ENCODE measurements around the gene CYFIP2. TPM values are rescaled to one million over a fixed set of nuclear protein-coding genes. Genes with fewer than 3 reads are reported as not detected.

The CYFIP2 gene
- total and polyA plus RNA-seq, 4 donors, result 24.9 to 46.3 (median 37.0) TPM

- Histone ChIP-seq H3K36me3 (ENCODE audit: control insufficient read depth in 4 of 4, insufficient read depth in 4 of 4, low read length in 4 of 4) (no peaks in the 10 kb centered on the region), H3K27me3 (ENCODE audit: control insufficient read depth in 3 of 3, insufficient read depth in 3 of 3, low read length in 2 of 3) (peaks cover 0 to 3% (median 3%) of the 10 kb centered on the region in 3 donors), H3K27ac (ENCODE audit: low read depth in 1 of 2, low read length in 1 of 2) (peak overlapping the region in 1 of 2 donors; percentile 18), H3K9me3 (ENCODE audit: control insufficient read depth in 4 of 4, insufficient read depth in 3 of 4, low read length in 3 of 4) (no peaks in the 10 kb centered on the region), H3K4me1 (ENCODE audit: control insufficient read depth in 5 of 5, insufficient read depth in 5 of 5, low read length in 5 of 5) (peaks cover 2 to 16% (median 8%) of the 10 kb centered on the region in 5 donors), H3K4me3 (no peak overlapping the region), H3K9ac (ENCODE audit: insufficient read depth in 1 of 2, low read length in 2 of 2) (peak overlapping the region in 1 of 2 donors; percentile 43)
- ATAC-seq (ENCODE audit: insufficient read depth, low FRiP score), result no peak
- DNase-seq, result no peak
- 43 to 75% methylated on average over 4 of the region's 4 CpGs for WGBS, 2 donors
- TF ChIP-seq, protein P1, sequence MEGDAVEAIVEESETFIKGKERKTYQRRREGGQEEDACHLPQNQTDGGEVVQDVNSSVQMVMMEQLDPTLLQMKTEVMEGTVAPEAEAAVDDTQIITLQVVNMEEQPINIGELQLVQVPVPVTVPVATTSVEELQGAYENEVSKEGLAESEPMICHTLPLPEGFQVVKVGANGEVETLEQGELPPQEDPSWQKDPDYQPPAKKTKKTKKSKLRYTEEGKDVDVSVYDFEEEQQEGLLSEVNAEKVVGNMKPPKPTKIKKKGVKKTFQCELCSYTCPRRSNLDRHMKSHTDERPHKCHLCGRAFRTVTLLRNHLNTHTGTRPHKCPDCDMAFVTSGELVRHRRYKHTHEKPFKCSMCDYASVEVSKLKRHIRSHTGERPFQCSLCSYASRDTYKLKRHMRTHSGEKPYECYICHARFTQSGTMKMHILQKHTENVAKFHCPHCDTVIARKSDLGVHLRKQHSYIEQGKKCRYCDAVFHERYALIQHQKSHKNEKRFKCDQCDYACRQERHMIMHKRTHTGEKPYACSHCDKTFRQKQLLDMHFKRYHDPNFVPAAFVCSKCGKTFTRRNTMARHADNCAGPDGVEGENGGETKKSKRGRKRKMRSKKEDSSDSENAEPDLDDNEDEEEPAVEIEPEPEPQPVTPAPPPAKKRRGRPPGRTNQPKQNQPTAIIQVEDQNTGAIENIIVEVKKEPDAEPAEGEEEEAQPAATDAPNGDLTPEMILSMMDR (IDR thresholded peaks at IDR 0.05; ENCODE audit: control extremely low read depth, extremely low read depth), result no peak
Measured at GRCh38 chr5:157269761-157270272, 3.9 kb downstream of the CYFIP2 start.

GRCh38 chr5:157270771-157271170 is 4.8 kb downstream of the CYFIP2 start:
- Histone ChIP-seq H3K27me3 (ENCODE audit: control insufficient read depth in 3 of 3, insufficient read depth in 3 of 3, low read length in 2 of 3) (peaks cover 0 to 3% (median 3%) of the 10 kb centered on the region in 3 donors), H3K9me3 (ENCODE audit: control insufficient read depth in 4 of 4, insufficient read depth in 3 of 4, low read length in 3 of 4) (no peaks in the 10 kb centered on the region), H3K9ac (ENCODE audit: insufficient read depth in 1 of 2, low read length in 2 of 2) (no peak overlapping the region), H3K4me1 (ENCODE audit: control insufficient read depth in 5 of 5, insufficient read depth in 5 of 5, low read length in 5 of 5) (peaks cover 0 to 15% (median 8%) of the 10 kb centered on the region in 5 donors), H3K4me3 (no peak overlapping the region), H3K36me3 (ENCODE audit: control insufficient read depth in 4 of 4, insufficient read depth in 4 of 4, low read length in 4 of 4) (no peaks in the 10 kb centered on the region), H3K27ac (ENCODE audit: low read depth in 1 of 2, low read length in 1 of 2) (no peak overlapping the region)
- DNase-seq, result no peak
- no peak for ATAC-seq (ENCODE audit: insufficient read depth, low FRiP score)
- TF ChIP-seq, protein P1 (IDR thresholded peaks at IDR 0.05; ENCODE audit: control extremely low read depth, extremely low read depth), result no peak
- 59 to 79% methylated on average over 3 of the region's 3 CpGs for WGBS, 2 donors

- H3K9me3 ChIP-seq (ENCODE audit: control insufficient read depth in 4 of 4, insufficient read depth in 3 of 4, low read length in 3 of 4), result no peaks in the 10 kb centered on the region
- H3K4me1 ChIP-seq (ENCODE audit: control insufficient read depth in 5 of 5, insufficient read depth in 5 of 5, low read length in 5 of 5), result peaks cover 0 to 11% (median 8%) of the 10 kb centered on the region in 5 donors
- ATAC-seq (ENCODE audit: insufficient read depth, low FRiP score) (no peak), DNase-seq (no peak)
- no peak overlapping the region for H3K4me3 ChIP-seq
- peaks cover 0 to 3% (median 3%) of the 10 kb centered on the region in 3 donors for H3K27me3 ChIP-seq (ENCODE audit: control insufficient read depth in 3 of 3, insufficient read depth in 3 of 3, low read length in 2 of 3)
- H3K9ac ChIP-seq (ENCODE audit: insufficient read depth in 1 of 2, low read length in 2 of 2), result no peak overlapping the region
- no peaks in the 10 kb centered on the region for H3K36me3 ChIP-seq (ENCODE audit: control insufficient read depth in 4 of 4, insufficient read depth in 4 of 4, low read length in 4 of 4)
- WGBS, 2 donors, result 24 to 64% methylated on average over 12 of the region's 12 CpGs
- TF ChIP-seq, protein P1 (IDR thresholded peaks at IDR 0.05; ENCODE audit: control extremely low read depth, extremely low read depth), result no peak
- H3K27ac ChIP-seq (ENCODE audit: low read depth in 1 of 2, low read length in 1 of 2), result peak overlapping the region in 1 of 2 donors; percentile 60
Measured at GRCh38 chr5:157271740-157272271, 5.9 kb downstream of the CYFIP2 start.

Data from lung (tissue), 12 donors.